Right kidney (tissue), 1 donor: ENCODE data around the gene SLC11A2.
"Not testable (repeated sequence)": the region's sequence is repeated elsewhere in the genome, so short reads cannot be mapped to it uniquely, and the experiment has no call there.

Experiments
- DNase-seq: peaks from one replicate; pipeline ENCODE4 v3.0.0-alpha.2; 2016

The SLC11A2 gene

GRCh38 chr12:50991291-50991690 lies 34.9 kb downstream of the SLC11A2 start:
- DNase-seq: no peak

DNA sequence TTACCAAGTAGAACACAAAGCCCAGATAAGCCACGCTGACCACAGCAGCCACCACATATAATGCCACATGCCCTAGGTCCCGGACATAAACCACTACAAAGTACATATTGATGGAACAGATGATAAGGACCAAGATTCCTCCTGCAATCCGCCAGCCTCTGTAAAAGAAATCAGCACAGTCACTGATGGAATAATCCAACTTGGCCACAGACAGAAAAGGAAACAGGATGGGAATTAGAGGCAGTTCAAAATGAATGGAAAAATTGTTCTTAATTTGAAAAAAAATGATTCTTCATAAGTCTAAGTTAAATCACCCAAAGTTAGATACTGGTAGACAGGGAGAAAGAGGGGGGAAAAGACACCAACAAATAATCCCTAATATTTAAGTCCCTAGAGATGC lies 35.4 kb downstream of the SLC11A2 start:
- DNase-seq: no peak

DNA sequence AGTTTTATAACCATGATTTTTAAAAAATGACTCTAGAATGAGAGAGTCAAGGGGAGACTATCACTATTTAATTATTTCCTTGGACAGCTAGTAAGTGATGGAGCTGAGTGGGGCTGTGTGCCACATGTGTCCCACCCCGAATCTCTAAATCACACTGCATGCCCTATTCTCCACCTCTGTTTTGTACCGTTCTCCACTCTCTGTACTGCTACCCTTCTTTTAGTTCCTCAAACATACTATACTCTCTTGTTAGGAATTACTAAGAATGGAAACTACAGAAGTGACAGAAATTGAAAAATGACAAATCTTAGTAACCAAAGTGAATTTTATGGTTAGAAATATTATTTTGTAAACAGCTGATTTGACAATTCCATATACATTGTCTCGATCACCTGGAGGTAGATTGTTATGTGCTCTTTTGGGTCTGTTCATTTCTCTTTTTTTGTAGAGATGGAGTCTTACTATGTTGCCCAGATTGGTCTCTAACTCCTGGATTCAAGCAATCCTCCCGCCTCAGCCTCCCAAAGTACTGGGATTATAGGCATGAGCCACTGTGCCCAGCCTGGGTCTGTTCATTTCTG lies 35.9 kb downstream of the SLC11A2 start:
- no peak for DNase-seq

DNA sequence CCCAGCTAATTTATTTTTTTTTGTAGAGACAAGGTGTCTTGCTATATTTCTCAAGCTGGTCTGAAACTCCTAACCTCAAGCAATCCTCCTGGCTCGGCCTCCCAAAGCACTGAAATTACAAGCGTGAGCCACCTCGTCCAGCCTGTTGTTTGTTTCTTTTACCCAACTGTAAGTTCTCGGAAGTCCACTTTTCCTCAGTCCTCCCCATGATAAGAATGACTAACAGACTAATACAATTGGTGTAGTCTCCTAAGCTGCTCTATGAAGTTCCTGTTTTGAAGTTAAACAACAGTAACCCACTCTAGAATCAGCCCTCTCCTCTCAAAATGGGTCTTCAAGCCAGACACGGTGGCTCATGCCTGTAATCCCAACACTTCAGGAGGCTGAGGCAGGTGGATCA lies 37.3 kb downstream of the SLC11A2 start:
- DNase-seq: no peak

GRCh38 chr12:50988051-50988450 lies 38.1 kb downstream of the SLC11A2 start:
- DNase-seq: no peak

DNA sequence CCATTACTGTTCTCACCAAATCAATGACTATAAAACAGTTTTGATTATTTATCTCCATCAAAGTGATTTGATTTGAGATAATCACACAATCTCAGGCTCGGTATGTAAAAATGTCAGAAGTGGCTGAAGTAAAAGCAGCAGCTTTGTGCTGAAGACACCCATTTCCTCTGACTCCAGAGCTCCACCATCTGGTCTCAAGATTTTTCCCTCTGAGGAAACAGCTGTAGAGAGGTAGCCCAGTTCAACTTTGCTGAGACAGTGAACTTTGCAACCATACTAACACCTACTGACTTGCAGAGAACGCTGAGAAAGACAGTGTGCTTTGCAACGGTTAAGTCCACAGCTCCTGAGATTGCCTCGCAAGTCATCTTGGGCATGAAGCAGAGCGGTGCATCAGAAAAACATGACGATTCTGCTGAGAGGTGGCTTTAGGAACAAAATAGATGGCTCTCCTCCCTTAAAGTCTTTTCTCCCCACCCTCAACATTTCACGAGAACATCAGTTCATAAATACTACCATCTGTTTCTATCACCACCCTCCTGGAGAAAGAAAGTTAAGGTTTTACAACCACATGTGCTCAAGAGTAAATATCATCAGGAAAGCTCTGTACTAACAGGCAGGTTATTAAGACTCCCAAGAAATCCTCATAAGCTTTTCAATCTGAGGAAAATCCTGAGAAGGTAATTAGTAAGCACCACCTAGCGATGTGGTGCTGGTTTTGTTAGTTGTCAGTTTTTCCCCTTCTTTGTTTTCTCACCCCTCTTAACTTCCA lies 39.0 kb downstream of the SLC11A2 start:
- peak; percentile 29 for DNase-seq

GRCh38 chr12:50985322-50985721 lies 40.9 kb downstream of the SLC11A2 start:
- no peak for DNase-seq

- DNase-seq: no peak
These were observed 41.4 kb downstream of the SLC11A2 start for GRCh38 chr12:50984586-50985298.

DNA sequence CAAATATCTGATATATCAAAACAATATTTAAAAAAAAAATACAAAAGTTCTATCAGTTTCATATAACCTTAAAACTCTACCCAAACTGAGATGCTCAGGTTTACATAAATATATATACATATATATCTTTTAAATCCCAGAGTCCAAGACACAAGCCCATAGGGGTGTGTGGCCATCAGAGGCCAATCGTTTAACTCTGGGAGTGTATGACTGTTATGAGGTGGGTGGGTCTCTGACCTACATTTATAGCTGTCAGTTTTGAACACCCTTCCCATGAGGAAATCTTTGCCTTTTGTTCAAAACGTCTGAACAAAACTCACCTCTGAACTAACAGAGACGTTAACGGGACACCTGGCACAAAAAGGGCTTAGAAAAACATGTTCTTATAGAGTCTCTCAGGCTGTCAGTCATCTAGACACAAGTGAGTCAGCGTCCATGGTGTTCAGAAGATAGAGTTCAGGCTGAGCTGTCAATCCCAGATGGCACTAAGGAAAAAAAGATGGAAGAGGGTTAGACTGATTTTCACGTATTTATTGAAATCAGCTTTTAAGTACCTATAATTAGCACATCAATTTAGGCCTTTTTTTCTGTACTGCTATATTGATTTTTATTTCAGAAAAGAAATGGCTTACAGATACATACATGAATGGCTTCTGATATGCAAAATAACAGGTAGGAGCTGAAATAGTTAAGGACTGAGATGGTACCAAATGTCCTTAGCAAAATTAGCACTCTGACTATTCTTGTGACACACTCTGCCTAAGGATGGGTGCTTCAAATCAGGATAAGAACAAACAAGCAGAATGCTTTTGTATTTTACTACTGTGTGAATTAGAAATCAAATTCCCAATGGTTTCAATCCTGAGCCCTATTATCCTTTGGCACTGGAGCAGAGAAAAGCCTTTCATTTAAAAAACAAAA lies 44.6 kb downstream of the SLC11A2 start:
- no peak for DNase-seq

GRCh38 chr12:50980545-50980944 lies 45.6 kb downstream of the SLC11A2 start:
- no peak for DNase-seq

- DNase-seq: no peak
These were observed 46.7 kb downstream of the SLC11A2 start for GRCh38 chr12:50979369-50980052.

- no peak for DNase-seq
These were observed 54.2 kb downstream of the SLC11A2 start for GRCh38 chr12:50971946-50972345.

DNA sequence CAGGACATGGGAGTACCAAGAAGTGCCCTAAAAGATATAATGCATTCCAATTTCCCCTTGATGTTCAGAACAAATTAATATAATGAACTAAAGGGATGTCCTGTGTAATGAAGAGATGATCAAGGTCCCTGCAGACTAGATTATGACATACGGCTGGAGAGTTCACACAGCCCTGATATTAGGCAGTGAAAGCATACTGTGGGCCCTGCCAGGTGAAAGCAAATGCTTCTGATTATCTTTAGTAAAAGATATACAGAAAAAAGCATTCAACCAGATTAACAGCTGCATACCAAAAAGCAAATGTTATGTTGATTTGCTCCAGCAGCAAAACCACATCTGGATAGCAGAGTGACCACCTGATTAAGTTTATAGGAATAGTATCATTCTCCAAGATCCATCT lies 61.8 kb downstream of the SLC11A2 start:
- no peak for DNase-seq

- no peak for DNase-seq
These were observed 64.5 kb downstream of the SLC11A2 start for GRCh38 chr12:50961708-50962107.

DNA sequence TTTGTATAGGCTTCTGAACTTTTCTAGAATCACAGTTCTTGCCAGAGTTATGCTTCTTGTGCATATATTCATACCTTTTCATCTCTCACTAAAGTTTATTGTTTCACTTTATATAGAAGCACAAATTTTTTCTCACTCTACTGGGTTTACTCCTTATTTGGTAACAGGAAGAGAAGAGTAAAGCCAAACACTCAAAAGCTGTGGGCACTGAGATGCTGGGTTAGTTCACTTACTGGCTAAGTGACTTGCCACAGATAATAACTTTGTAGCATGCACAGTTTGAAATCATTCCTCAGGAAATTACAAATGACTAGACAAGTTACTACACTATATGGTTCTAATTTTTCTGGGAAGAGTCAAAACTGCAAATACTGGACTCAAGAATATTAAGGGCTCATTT lies 66.1 kb downstream of the SLC11A2 start:
- no peak for DNase-seq

GRCh38 chr12:50955697-50956096 lies 70.5 kb downstream of the SLC11A2 start:
- DNase-seq: no peak

DNA sequence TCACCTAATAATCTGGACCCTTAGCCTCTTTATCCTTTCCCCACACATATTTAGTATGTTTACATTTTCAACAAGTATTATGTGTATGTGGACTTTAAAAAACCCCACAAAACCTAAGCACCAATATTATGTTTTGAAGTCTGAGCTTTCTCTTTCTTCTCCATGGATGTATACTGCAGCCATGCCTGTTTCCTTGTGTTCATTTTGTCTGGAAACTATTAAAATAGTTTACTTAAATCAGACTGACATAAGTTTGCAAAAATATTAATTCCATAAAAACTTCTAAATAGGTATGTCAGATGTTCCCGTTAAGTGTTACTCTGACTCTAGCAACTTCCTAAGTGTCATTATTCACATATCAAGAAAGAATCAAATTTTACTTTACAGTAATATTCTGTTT lies 70.9 kb downstream of the SLC11A2 start:
- no peak for DNase-seq

- DNase-seq: not testable (repeated sequence)
These were observed 71.4 kb downstream of the SLC11A2 start for GRCh38 chr12:50954789-50955188.

DNA sequence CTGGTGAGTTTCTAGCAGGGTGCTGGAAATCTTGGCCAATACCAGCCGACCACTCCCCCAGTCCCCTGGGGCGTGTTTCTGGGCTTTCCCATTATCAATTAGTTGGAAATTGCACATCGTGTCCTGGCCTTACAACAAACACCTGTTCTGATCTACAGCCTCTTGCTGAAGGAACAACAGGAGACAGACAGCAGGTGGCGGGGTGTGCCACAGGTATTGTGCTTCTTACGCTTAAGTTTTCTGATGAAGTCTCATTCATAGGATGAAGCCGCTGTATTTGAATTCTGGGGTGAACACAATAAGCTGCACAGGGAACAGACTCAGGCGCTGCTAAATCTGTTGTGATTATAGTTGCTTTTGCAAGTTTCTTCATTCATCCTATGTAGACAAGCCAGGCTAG lies 73.1 kb downstream of the SLC11A2 start:
- DNase-seq: no peak

- DNase-seq: no peak
These were observed 73.7 kb downstream of the SLC11A2 start, which contains the start of gene HIGD1C for GRCh38 chr12:50952510-50952909. TSS of gene HIGD1C (plus strand) at chr12:50952544. CDS start at chr12:50953999, 1,455 bp downstream.

GRCh38 chr12:50951112-50951511 lies 75.1 kb downstream of the SLC11A2 start:
- no peak for DNase-seq

DNA sequence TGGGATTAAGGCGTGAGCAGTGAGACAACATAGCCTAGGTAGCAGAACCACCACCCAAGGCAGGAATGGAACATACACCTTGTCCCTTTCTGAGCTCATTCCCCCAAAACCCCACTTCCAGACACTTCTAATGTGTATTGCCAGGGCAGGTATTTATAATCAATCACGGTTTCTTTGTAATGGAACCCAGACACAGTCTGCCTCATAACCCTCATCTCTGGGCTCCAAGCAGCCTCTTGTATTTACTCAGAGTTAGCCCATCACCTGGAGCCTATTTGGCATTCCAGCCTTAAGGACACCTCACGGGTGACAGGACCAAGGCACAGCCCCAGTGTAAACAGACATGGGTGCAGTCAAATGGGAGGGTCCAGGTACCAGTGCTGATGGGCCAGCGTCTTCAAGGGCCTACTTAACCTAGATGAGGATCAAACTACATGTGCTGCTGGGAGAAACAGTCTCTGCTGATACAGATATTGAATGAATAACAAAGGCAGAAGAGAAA lies 76.3 kb downstream of the SLC11A2 start:
- no peak for DNase-seq
